ENCODE data around the gene ACVR2B. TPM values are rescaled to one million over a fixed set of nuclear protein-coding genes. Genes with fewer than 3 reads are reported as not detected.
"Not testable (repeated sequence)": the region's sequence is repeated elsewhere in the genome, so short reads cannot be mapped to it uniquely, and the experiment has no call there.

Gene ACVR2B
- total RNA-seq, 1 experiment from 2014 or later = 18.3 TPM

DNA sequence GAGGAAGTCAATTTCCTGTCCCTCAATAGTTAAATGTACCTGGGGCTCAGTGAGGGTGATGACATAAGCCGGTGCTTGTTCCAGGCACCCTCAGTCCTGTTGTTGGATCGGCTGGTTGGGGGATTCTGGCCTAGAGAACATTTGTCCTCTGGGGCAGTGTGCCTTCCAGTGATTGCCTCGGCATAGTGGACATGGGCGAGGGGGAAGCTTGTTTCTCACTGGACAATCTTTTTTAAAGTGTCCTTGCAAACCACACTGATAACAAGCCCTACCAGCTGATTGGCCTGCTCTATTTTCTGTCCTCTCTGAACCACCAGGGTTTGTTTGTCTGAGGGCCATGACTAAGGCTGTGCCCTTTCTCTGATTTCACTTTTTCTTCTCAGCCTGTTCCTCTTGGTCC, 10.5 kb upstream of the ACVR2B start:
- H3K9me2 ChIP-seq (ENCODE audit: insufficient read depth); H4K20me1 ChIP-seq (ENCODE audit: insufficient read depth); H2AFZ ChIP-seq (ENCODE audit: low read depth, low read length, poor library complexity, severe bottlenecking); H3K27ac ChIP-seq (ENCODE audit: low read depth, low read length); CTCF ChIA-PET; BruUV-seq (replicated peaks); RAD21 ChIA-PET (ENCODE audit: low non-redundant PET in 1 of 2, low total read pairs in 2 of 2, uncharacterized antibody in 2 of 2, unreplicated experiment in 2 of 2); ATAC-seq; DNase-seq (ENCODE audit: low read depth, low spot score); H3K9ac ChIP-seq (ENCODE audit: low read length); H3K4me2 ChIP-seq (ENCODE audit: low read length); H3K4me3 ChIP-seq (replicated peaks in 1 of 2; ENCODE audit: low read depth in 1 of 2, low read length in 2 of 2); intact Hi-C loops (cut with micrococcal nuclease); POLR2A ChIA-PET; H3K36me3 ChIP-seq (ENCODE audit: control insufficient read depth in 1 of 2, insufficient read depth in 2 of 2, low read length in 2 of 2); H3K4me1 ChIP-seq (ENCODE audit: control insufficient read depth in 1 of 2, insufficient read depth in 2 of 2, low read length in 2 of 2); H3K79me2 ChIP-seq (ENCODE audit: insufficient read depth, low read length); H3K9me3 ChIP-seq (ENCODE audit: control insufficient read depth in 1 of 2, insufficient read depth in 1 of 2, low read depth in 1 of 2, low read length in 2 of 2); H3K27me3 ChIP-seq (ENCODE audit: insufficient read depth, low read length): not testable (repeated sequence)

DNA sequence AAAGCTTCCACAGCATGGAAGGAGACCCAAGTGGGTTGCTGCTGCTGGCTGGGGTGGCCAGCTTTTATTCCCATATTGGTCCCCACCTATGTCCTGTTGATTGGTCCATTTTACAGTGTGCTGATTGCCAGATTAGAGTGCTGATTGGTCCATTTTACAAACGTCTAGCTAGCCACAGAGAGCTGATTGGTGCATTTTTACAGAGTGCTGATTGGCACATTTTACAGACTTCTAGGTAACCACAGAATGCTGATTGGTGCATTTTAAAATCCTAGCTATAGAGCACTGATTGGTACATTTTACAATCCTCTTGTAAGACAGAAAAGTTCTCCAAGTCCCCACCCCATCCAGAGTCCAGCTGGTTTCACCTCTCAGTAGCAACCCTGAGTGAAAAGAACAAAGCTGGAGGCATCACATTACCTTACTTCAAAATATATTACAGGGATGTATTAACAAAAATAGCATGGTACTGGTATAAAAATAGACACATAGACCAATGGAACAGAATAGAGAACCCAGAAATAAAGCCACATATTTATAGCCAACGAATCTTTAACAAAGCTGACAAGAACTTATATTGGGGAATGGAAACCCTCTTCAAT, 7.5 kb upstream of the ACVR2B start:
- Histone ChIP-seq H2AFZ (ENCODE audit: low read depth, low read length, poor library complexity, severe bottlenecking) (no peak overlapping the region), H3K9me2 (ENCODE audit: insufficient read depth) (no peaks in the 10 kb centered on the region), H3K4me2 (ENCODE audit: low read length) (no peak overlapping the region), H3K27ac (ENCODE audit: low read depth, low read length) (no peak overlapping the region), H3K36me3 (ENCODE audit: control insufficient read depth in 1 of 2, insufficient read depth in 2 of 2, low read length in 2 of 2) (no peaks in the 10 kb centered on the region), H3K9me3 (ENCODE audit: control insufficient read depth in 1 of 2, insufficient read depth in 1 of 2, low read depth in 1 of 2, low read length in 2 of 2) (no peaks in the 10 kb centered on the region), H4K20me1 (ENCODE audit: insufficient read depth) (no peaks in the 10 kb centered on the region), H3K4me1 (ENCODE audit: control insufficient read depth in 1 of 2, insufficient read depth in 2 of 2, low read length in 2 of 2) (no peaks in the 10 kb centered on the region), H3K27me3 (ENCODE audit: insufficient read depth, low read length) (no peaks in the 10 kb centered on the region), H3K4me3 (replicated peaks in 1 of 2; ENCODE audit: low read depth in 1 of 2, low read length in 2 of 2) (no peak overlapping the region), H3K9ac (ENCODE audit: low read length) (no peak overlapping the region), H3K79me2 (ENCODE audit: insufficient read depth, low read length) (no peaks in the 10 kb centered on the region)
- no peak for ATAC-seq
- BruUV-seq (replicated peaks) = no TSS peak
- ChIA-PET CTCF (no interaction called here), POLR2A (no interaction called here), RAD21 (ENCODE audit: low non-redundant PET in 1 of 2, low total read pairs in 2 of 2, uncharacterized antibody in 2 of 2, unreplicated experiment in 2 of 2) (no interaction called here)
- TF ChIP-seq, protein P1, sequence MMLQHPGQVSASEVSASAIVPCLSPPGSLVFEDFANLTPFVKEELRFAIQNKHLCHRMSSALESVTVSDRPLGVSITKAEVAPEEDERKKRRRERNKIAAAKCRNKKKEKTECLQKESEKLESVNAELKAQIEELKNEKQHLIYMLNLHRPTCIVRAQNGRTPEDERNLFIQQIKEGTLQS (IDR thresholded peaks at IDR 0.05) = no peak
- TF ChIP-seq, protein P2, sequence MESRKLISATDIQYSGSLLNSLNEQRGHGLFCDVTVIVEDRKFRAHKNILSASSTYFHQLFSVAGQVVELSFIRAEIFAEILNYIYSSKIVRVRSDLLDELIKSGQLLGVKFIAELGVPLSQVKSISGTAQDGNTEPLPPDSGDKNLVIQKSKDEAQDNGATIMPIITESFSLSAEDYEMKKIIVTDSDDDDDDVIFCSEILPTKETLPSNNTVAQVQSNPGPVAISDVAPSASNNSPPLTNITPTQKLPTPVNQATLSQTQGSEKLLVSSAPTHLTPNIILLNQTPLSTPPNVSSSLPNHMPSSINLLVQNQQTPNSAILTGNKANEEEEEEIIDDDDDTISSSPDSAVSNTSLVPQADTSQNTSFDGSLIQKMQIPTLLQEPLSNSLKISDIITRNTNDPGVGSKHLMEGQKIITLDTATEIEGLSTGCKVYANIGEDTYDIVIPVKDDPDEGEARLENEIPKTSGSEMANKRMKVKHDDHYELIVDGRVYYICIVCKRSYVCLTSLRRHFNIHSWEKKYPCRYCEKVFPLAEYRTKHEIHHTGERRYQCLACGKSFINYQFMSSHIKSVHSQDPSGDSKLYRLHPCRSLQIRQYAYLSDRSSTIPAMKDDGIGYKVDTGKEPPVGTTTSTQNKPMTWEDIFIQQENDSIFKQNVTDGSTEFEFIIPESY (IDR thresholded peaks at IDR 0.05; ENCODE audit: extremely low read depth, insufficient replicate concordance, low read length) = no peak
- TF ChIP-seq CBX3 (IDR thresholded peaks at IDR 0.05; ENCODE audit: low read depth) = no peak
- no peak for TF ChIP-seq POLR2AphosphoS5 (IDR thresholded peaks at IDR 0.05; ENCODE audit: low read depth, low read length)
- no peak for TF ChIP-seq CEBPB (IDR thresholded peaks at IDR 0.05; ENCODE audit: low read depth)
- intact Hi-C loops (cut with micrococcal nuclease) = no loop called here
- DNase-seq (ENCODE audit: low read depth, low spot score) = no peak
